Measurements from ENCODE around the gene LRRC49.

Gene LRRC49

GRCh38 chr15:71050461-71050860 is 157.8 kb downstream of the LRRC49 start:
- H2BK12ac ChIP-seq (ENCODE audit: low read length in 2 of 2) = no peak overlapping the region
- no peak overlapping the region for H3K4ac ChIP-seq (ENCODE audit: low read depth in 1 of 2, low read length in 2 of 2)
- H3K36me3 ChIP-seq (ENCODE audit: control insufficient read depth in 1 of 2, insufficient read depth in 2 of 2, low read depth in 1 of 2, low read length in 2 of 2) = no peaks in the 10 kb centered on the region
- H3K4me3 ChIP-seq (ENCODE audit: insufficient read depth in 1 of 2, low read depth in 1 of 2, low read length in 2 of 2) = no peak overlapping the region
- no peak overlapping the region for H2BK120ac ChIP-seq (ENCODE audit: low read depth, low read length)
- no peak overlapping the region for H4K91ac ChIP-seq (ENCODE audit: low read length)
- no peak overlapping the region for H3K23ac ChIP-seq (ENCODE audit: low read length in 2 of 2)
- H3K4me1 ChIP-seq (ENCODE audit: control insufficient read depth, insufficient read depth, low read depth, low read length) = peaks cover 1% of the 10 kb centered on the region
- no peak overlapping the region for H2BK15ac ChIP-seq (ENCODE audit: low read depth, poor library complexity, severe bottlenecking)
- no peak overlapping the region for H4K8ac ChIP-seq (ENCODE audit: low read length)
- H2AK5ac ChIP-seq (ENCODE audit: low read length, severe bottlenecking) = peak overlapping the region; percentile 90
- WGBS = 75% methylated on average over 4 of the region's 4 CpGs
- no peak overlapping the region for H2AFZ ChIP-seq (ENCODE audit: low read depth, low read length)
- H3K79me1 ChIP-seq (replicated peaks; ENCODE audit: low read length, poor library complexity, severe bottlenecking) = no peaks in the 10 kb centered on the region
- H3K27me3 ChIP-seq (ENCODE audit: control insufficient read depth in 1 of 2, insufficient read depth in 1 of 2, low read length in 2 of 2) = no peaks in the 10 kb centered on the region
- H3K9me3 ChIP-seq (ENCODE audit: control insufficient read depth, low read length) = no peaks in the 10 kb centered on the region
- no peak overlapping the region for H3K14ac ChIP-seq (ENCODE audit: low read length in 2 of 2)
- H3K4me2 ChIP-seq (ENCODE audit: low read length, poor library complexity, severe bottlenecking) = no peak overlapping the region
- peak overlapping the region; percentile 84 for H3K9ac ChIP-seq (ENCODE audit: low read length)
- H3K27ac ChIP-seq (ENCODE audit: low read length, poor library complexity, severe bottlenecking) = peak overlapping the region; percentile 49
- H2BK5ac ChIP-seq (ENCODE audit: low read depth, low read length, poor library complexity, severe bottlenecking) = no peak overlapping the region
- H3K18ac ChIP-seq (ENCODE audit: low read depth in 1 of 2, low read length in 2 of 2) = peak overlapping the region in 1 of 2 experiments; percentile 21
- DNase-seq = no peak

- no peak overlapping the region for H2BK15ac ChIP-seq (ENCODE audit: low read depth, poor library complexity, severe bottlenecking)
- no peak overlapping the region for H2BK120ac ChIP-seq (ENCODE audit: low read depth, low read length)
- H4K91ac ChIP-seq (ENCODE audit: low read length) = no peak overlapping the region
- H3K4me3 ChIP-seq (ENCODE audit: insufficient read depth in 1 of 2, low read depth in 1 of 2, low read length in 2 of 2) = no peak overlapping the region
- no peaks in the 10 kb centered on the region for H3K9me3 ChIP-seq (ENCODE audit: control insufficient read depth, low read length)
- H3K23ac ChIP-seq (ENCODE audit: low read length in 2 of 2) = no peak overlapping the region
- H3K18ac ChIP-seq (ENCODE audit: low read depth in 1 of 2, low read length in 2 of 2) = no peak overlapping the region
- no peak overlapping the region for H3K4ac ChIP-seq (ENCODE audit: low read depth in 1 of 2, low read length in 2 of 2)
- DNase-seq = peak; percentile 52
- no peak overlapping the region for H2AFZ ChIP-seq (ENCODE audit: low read depth, low read length)
- H4K8ac ChIP-seq (ENCODE audit: low read length) = no peak overlapping the region
- H2BK5ac ChIP-seq (ENCODE audit: low read depth, low read length, poor library complexity, severe bottlenecking) = no peak overlapping the region
- H3K27ac ChIP-seq (ENCODE audit: low read length, poor library complexity, severe bottlenecking) = no peak overlapping the region
- H3K4me2 ChIP-seq (ENCODE audit: low read length, poor library complexity, severe bottlenecking) = no peak overlapping the region
- H3K4me1 ChIP-seq (ENCODE audit: control insufficient read depth, insufficient read depth, low read depth, low read length) = peaks cover 1% of the 10 kb centered on the region
- no peaks in the 10 kb centered on the region for H3K27me3 ChIP-seq (ENCODE audit: control insufficient read depth in 1 of 2, insufficient read depth in 1 of 2, low read length in 2 of 2)
- WGBS = 83% methylated on average over 1 of the region's 1 CpG
- H2AK5ac ChIP-seq (ENCODE audit: low read length, severe bottlenecking) = no peak overlapping the region
- no peak overlapping the region for H3K14ac ChIP-seq (ENCODE audit: low read length in 2 of 2)
- H3K9ac ChIP-seq (ENCODE audit: low read length) = peak overlapping the region; percentile 28
- no peak overlapping the region for H2BK12ac ChIP-seq (ENCODE audit: low read length in 2 of 2)
- no peaks in the 10 kb centered on the region for H3K79me1 ChIP-seq (replicated peaks; ENCODE audit: low read length, poor library complexity, severe bottlenecking)
- no peaks in the 10 kb centered on the region for H3K36me3 ChIP-seq (ENCODE audit: control insufficient read depth in 1 of 2, insufficient read depth in 2 of 2, low read depth in 1 of 2, low read length in 2 of 2)
Measured at GRCh38 chr15:71051539-71051938, 158.9 kb downstream of the LRRC49 start.

- no peaks in the 10 kb centered on the region for H3K27me3 ChIP-seq (ENCODE audit: control insufficient read depth in 1 of 2, insufficient read depth in 1 of 2, low read length in 2 of 2)
- H3K23ac ChIP-seq (ENCODE audit: low read length in 2 of 2) = no peak overlapping the region
- WGBS = 96% methylated on average over 2 of the region's 2 CpGs
- H3K18ac ChIP-seq (ENCODE audit: low read depth in 1 of 2, low read length in 2 of 2) = no peak overlapping the region
- peak overlapping the region; percentile 25 for H4K91ac ChIP-seq (ENCODE audit: low read length)
- no peaks in the 10 kb centered on the region for H3K36me3 ChIP-seq (ENCODE audit: control insufficient read depth in 1 of 2, insufficient read depth in 2 of 2, low read depth in 1 of 2, low read length in 2 of 2)
- H2AK5ac ChIP-seq (ENCODE audit: low read length, severe bottlenecking) = no peak overlapping the region
- no peak overlapping the region for H4K8ac ChIP-seq (ENCODE audit: low read length)
- H3K27ac ChIP-seq (ENCODE audit: low read length, poor library complexity, severe bottlenecking) = no peak overlapping the region
- H3K9me3 ChIP-seq (ENCODE audit: control insufficient read depth, low read length) = no peaks in the 10 kb centered on the region
- H2BK120ac ChIP-seq (ENCODE audit: low read depth, low read length) = no peak overlapping the region
- no peak overlapping the region for H2AFZ ChIP-seq (ENCODE audit: low read depth, low read length)
- no peak overlapping the region for H2BK15ac ChIP-seq (ENCODE audit: low read depth, poor library complexity, severe bottlenecking)
- no peak overlapping the region for H2BK5ac ChIP-seq (ENCODE audit: low read depth, low read length, poor library complexity, severe bottlenecking)
- no peak overlapping the region for H3K4me2 ChIP-seq (ENCODE audit: low read length, poor library complexity, severe bottlenecking)
- no peak overlapping the region for H3K4me3 ChIP-seq (ENCODE audit: insufficient read depth in 1 of 2, low read depth in 1 of 2, low read length in 2 of 2)
- no peak overlapping the region for H2BK12ac ChIP-seq (ENCODE audit: low read length in 2 of 2)
- no peaks in the 10 kb centered on the region for H3K79me1 ChIP-seq (replicated peaks; ENCODE audit: low read length, poor library complexity, severe bottlenecking)
- DNase-seq = peak; percentile 25
- no peak overlapping the region for H3K14ac ChIP-seq (ENCODE audit: low read length in 2 of 2)
- peaks cover 1% of the 10 kb centered on the region for H3K4me1 ChIP-seq (ENCODE audit: control insufficient read depth, insufficient read depth, low read depth, low read length)
- no peak overlapping the region for H3K9ac ChIP-seq (ENCODE audit: low read length)
- H3K4ac ChIP-seq (ENCODE audit: low read depth in 1 of 2, low read length in 2 of 2) = no peak overlapping the region
Measured at GRCh38 chr15:71052356-71052755, 159.7 kb downstream of the LRRC49 start.

- no peak overlapping the region for H3K18ac ChIP-seq (ENCODE audit: low read depth in 1 of 2, low read length in 2 of 2)
- H4K91ac ChIP-seq (ENCODE audit: low read length) = no peak overlapping the region
- H2BK5ac ChIP-seq (ENCODE audit: low read depth, low read length, poor library complexity, severe bottlenecking) = no peak overlapping the region
- no peak overlapping the region for H3K4me3 ChIP-seq (ENCODE audit: insufficient read depth in 1 of 2, low read depth in 1 of 2, low read length in 2 of 2)
- H3K79me1 ChIP-seq (replicated peaks; ENCODE audit: low read length, poor library complexity, severe bottlenecking) = no peaks in the 10 kb centered on the region
- H3K4me1 ChIP-seq (ENCODE audit: control insufficient read depth, insufficient read depth, low read depth, low read length) = peaks cover 1% of the 10 kb centered on the region
- no peak overlapping the region for H3K4me2 ChIP-seq (ENCODE audit: low read length, poor library complexity, severe bottlenecking)
- no peak overlapping the region for H2BK120ac ChIP-seq (ENCODE audit: low read depth, low read length)
- H3K9ac ChIP-seq (ENCODE audit: low read length) = peak overlapping the region; percentile 55
- no peak overlapping the region for H4K8ac ChIP-seq (ENCODE audit: low read length)
- DNase-seq = no peak
- WGBS = 67% methylated on average over 2 of the region's 2 CpGs
- H3K9me3 ChIP-seq (ENCODE audit: control insufficient read depth, low read length) = peaks cover 8% of the 10 kb centered on the region
- H2AFZ ChIP-seq (ENCODE audit: low read depth, low read length) = no peak overlapping the region
- H3K23ac ChIP-seq (ENCODE audit: low read length in 2 of 2) = no peak overlapping the region
- no peak overlapping the region for H3K4ac ChIP-seq (ENCODE audit: low read depth in 1 of 2, low read length in 2 of 2)
- no peak overlapping the region for H3K27ac ChIP-seq (ENCODE audit: low read length, poor library complexity, severe bottlenecking)
- H2BK15ac ChIP-seq (ENCODE audit: low read depth, poor library complexity, severe bottlenecking) = no peak overlapping the region
- no peak overlapping the region for H2AK5ac ChIP-seq (ENCODE audit: low read length, severe bottlenecking)
- no peak overlapping the region for H3K14ac ChIP-seq (ENCODE audit: low read length in 2 of 2)
- no peaks in the 10 kb centered on the region for H3K27me3 ChIP-seq (ENCODE audit: control insufficient read depth in 1 of 2, insufficient read depth in 1 of 2, low read length in 2 of 2)
- no peak overlapping the region for H2BK12ac ChIP-seq (ENCODE audit: low read length in 2 of 2)
- H3K36me3 ChIP-seq (ENCODE audit: control insufficient read depth in 1 of 2, insufficient read depth in 2 of 2, low read depth in 1 of 2, low read length in 2 of 2) = no peaks in the 10 kb centered on the region
Measured at GRCh38 chr15:71054286-71054952, 161.8 kb downstream of the LRRC49 start.
